A549 (cell line): ENCODE results near the gene SEC24D. TPM values are rescaled to one million over a fixed set of nuclear protein-coding genes. Genes with fewer than 3 reads are reported as not detected.

Experiments
- ATAC-seq, 2 experiments: fragments of 200-7000 bp in 1 of 2; fragments of >200 bp in 1 of 2; cut with Nextera tagmentation in 1 of 2; cut with Tn5 transposase in 1 of 2; 3 replicates each; pipeline versions ENCODE4 v1.8.0 to v1.9.1; 2018 to 2020; ENCODE audit warnings: mild to moderate bottlenecking in 1 of 2, moderate library complexity in 1 of 2
- CTCF ChIA-PET: fragments of 300-600 bp; sonication (Branson Sonifier 250); formaldehyde crosslinking; extraction: SDS; loops from one replicate; lab custom pipeline; 2021; ENCODE audit warnings: antibody characterized with exemption, inconsistent platforms; lab: Yijun Ruan, JAX
- POLR2A ChIA-PET: fragments of 350-600 bp; formaldehyde crosslinking; extraction: SDS; loops from one replicate; lab custom pipeline; 2021; ENCODE audit warnings: antibody characterized with exemption, inconsistent platforms; lab: Yijun Ruan, JAX
- DNase-seq, 2 experiments: peaks; one replicate each; pipeline versions ENCODE4 v3.0.0 to v3.0.0-alpha.2; 2011 to 2016; ENCODE audit warnings: low read depth in 1 of 2, low spot score in 1 of 2
- FAIRE-seq: peaks from 2 replicates; lab custom pipeline; 2011; peaks lifted over from hg19 to GRCh38; lab: Jason Lieb, UNC
- H3K27ac ChIP-seq, 2 experiments: fragments of >200 bp; sonication (Bioruptor Twin); formaldehyde crosslinking; 3 replicates each; pipeline ENCODE4 v1.5.1; 2016 to 2017
- H3K4me1 ChIP-seq: fragments of >200 bp; sonication (Bioruptor Twin); formaldehyde crosslinking; 3 replicates; pipeline ENCODE4 v1.6.1; 2016
- H3K4me2 ChIP-seq: fragments of >200 bp; sonication (Bioruptor Twin); formaldehyde crosslinking; 3 replicates; pipeline ENCODE4 v1.6.1; 2016
- H3K4me3 ChIP-seq: fragments of >200 bp; sonication (Bioruptor Twin); formaldehyde crosslinking; 3 replicates; pipeline ENCODE4 v1.5.1; 2016
- H3K9me3 ChIP-seq: fragments of >200 bp; sonication (Bioruptor Twin); formaldehyde crosslinking; 3 replicates; pipeline ENCODE4 v1.6.1; 2016
- ATOH8 ChIP-seq: fragments of 250-450 bp; sonication (Bioruptor Pico); IDR thresholded peaks from 2 replicates; pipeline ENCODE4 v1.5.0; 2020; ENCODE audit warnings: low read depth, mild to moderate bottlenecking, moderate library complexity
- BCL3 ChIP-seq: fragments of >200 bp; sonication (Bioruptor Twin); formaldehyde crosslinking; IDR thresholded peaks from 3 replicates; pipeline ENCODE4 v1.6.1; 2016
- BHLHE40 ChIP-seq: IDR thresholded peaks from 2 replicates; pipeline ENCODE4 v1.6.1; 2012; ENCODE audit warnings: low read depth, low read length, inconsistent platforms
- CBX2 ChIP-seq: fragments of 200-600 bp; sonication (generic); IDR thresholded peaks from 2 replicates; pipeline ENCODE4 v1.6.1; 2016; ENCODE audit warnings: low read depth, mild to moderate bottlenecking, borderline replicate concordance
- EHF ChIP-seq: fragments of 250-450 bp; sonication (Bioruptor Pico); IDR thresholded peaks from 2 replicates; pipeline ENCODE4 v1.5.0; 2020; ENCODE audit warnings: mild to moderate bottlenecking
- ELK1 ChIP-seq: fragments of 150-350 bp; IDR thresholded peaks from 2 replicates; pipeline ENCODE4 v1.6.1; 2014; ENCODE audit warnings: low read depth, mild to moderate bottlenecking, low read length
- EP300 ChIP-seq, 2 experiments: fragments of >200 bp; sonication (Bioruptor Twin); formaldehyde crosslinking; IDR thresholded peaks; 2 replicates in 1 of 2; 3 replicates in 1 of 2; pipeline ENCODE4 v1.6.1; 2016 to 2017
- FOSB ChIP-seq: fragments of 250-450 bp; sonication (Bioruptor Pico); IDR thresholded peaks from 2 replicates; pipeline ENCODE4 v1.5.0; 2020; ENCODE audit warnings: mild to moderate bottlenecking, moderate library complexity
- FOSL2 ChIP-seq, 2 experiments: fragments of 450-650 bp in 1 of 2; fragments of >200 bp in 1 of 2; sonication (Bioruptor Twin) in 1 of 2; formaldehyde crosslinking; IDR thresholded peaks; 2 replicates each; pipeline versions ENCODE4 v1.5.0 to v1.6.1; 2016 to 2020; ENCODE audit warnings: mild to moderate bottlenecking in 1 of 2, moderate library complexity in 1 of 2
- HDAC2 ChIP-seq: fragments of 200-600 bp; sonication (generic); IDR thresholded peaks from 2 replicates; pipeline ENCODE4 v1.6.1; 2016
- HMGXB4 ChIP-seq: fragments of 250-450 bp; sonication (Bioruptor Pico); IDR thresholded peaks from 2 replicates; pipeline ENCODE4 v1.5.0; 2021; ENCODE audit warnings: mild to moderate bottlenecking, moderate library complexity, borderline replicate concordance
- HOXB13 ChIP-seq: fragments of 250-450 bp; sonication (Bioruptor Pico); IDR thresholded peaks from 2 replicates; pipeline ENCODE4 v1.5.0; 2020; ENCODE audit warnings: low read depth, mild to moderate bottlenecking, moderate library complexity
- JUN ChIP-seq, 2 experiments: fragments of >200 bp; sonication (Bioruptor Twin); formaldehyde crosslinking; IDR thresholded peaks; 2 replicates in 1 of 2; 3 replicates in 1 of 2; pipeline ENCODE4 v1.6.1; 2016 to 2017
- KDM5A ChIP-seq: fragments of 200-600 bp; sonication (generic); IDR thresholded peaks from 2 replicates; pipeline ENCODE4 v1.6.1; 2016; ENCODE audit warnings: antibody characterized with exemption, mild to moderate bottlenecking
- MAZ ChIP-seq: fragments of 150-350 bp; IDR thresholded peaks from 2 replicates; pipeline ENCODE4 v1.6.1; 2014; ENCODE audit warnings: antibody characterized with exemption, low read depth, low read length, borderline replicate concordance
- MYC ChIP-seq: IDR thresholded peaks from 2 replicates; pipeline ENCODE4 v1.6.1; 2012; ENCODE audit warnings: mild to moderate bottlenecking, inconsistent platforms, low read length, improper control_type of control experiment, borderline replicate concordance
- NFE2L2 ChIP-seq: fragments of 150-350 bp; conservative IDR thresholded peaks from 2 replicates; pipeline ENCODE4 v1.6.1; 2014; ENCODE audit warnings: low read length
- POLR2A ChIP-seq: IDR thresholded peaks from 2 replicates; pipeline ENCODE4 v1.6.1; 2012; ENCODE audit warnings: mild to moderate bottlenecking, low read length
- RAD21 ChIP-seq, 2 experiments: fragments of >200 bp in 1 of 2; sonication (Bioruptor Twin) in 1 of 2; formaldehyde crosslinking in 1 of 2; IDR thresholded peaks in 1 of 2; conservative IDR thresholded peaks in 1 of 2; 2 replicates in 1 of 2; 3 replicates in 1 of 2; pipeline ENCODE4 v1.6.1; 2012 to 2018; ENCODE audit warnings: inconsistent platforms in 1 of 2
- RARB ChIP-seq: fragments of 250-450 bp; sonication (Bioruptor Pico); IDR thresholded peaks from 2 replicates; pipeline ENCODE4 v1.8.0; 2021; ENCODE audit warnings: mild to moderate bottlenecking, moderate library complexity
- RFX5 ChIP-seq: fragments of 450-650 bp; IDR thresholded peaks from 2 replicates; pipeline ENCODE4 v1.7.1; 2014; ENCODE audit warnings: antibody characterized with exemption, mild to moderate bottlenecking, moderate library complexity
- SREBF2 ChIP-seq: fragments of 450-650 bp; IDR thresholded peaks from 2 replicates; pipeline ENCODE4 v1.6.1; 2014; ENCODE audit warnings: mild to moderate bottlenecking, moderate library complexity
- ZFP36 ChIP-seq: fragments of 450-650 bp; IDR thresholded peaks from 2 replicates; pipeline ENCODE4 v1.6.1; 2014; ENCODE audit warnings: borderline replicate concordance; ENCODE audit not compliant: partially characterized antibody
- ZSCAN20 ChIP-seq: fragments of 250-450 bp; sonication (Bioruptor Pico); IDR thresholded peaks from 2 replicates; pipeline ENCODE4 v1.8.0; 2022; ENCODE audit warnings: mild to moderate bottlenecking, moderate library complexity
- whole genome bisulfite sequencing: methylation state at CpG from one replicate; pipeline ENCODE4 v1.1.6; 2017; ENCODE audit errors: missing lambda C conversion rate; 5-methylcytosine and 5-hydroxymethylcytosine counted together
- polyA plus RNA-seq, 4 experiments: library from polyadenylated mRNA; depleted of rRNA in 3 of 4; stranded (reverse); fragments of >200 nt; fragmentation: RNase III in 1 of 4; extraction: RNeasy Plus Mini Kit Qiagen cat#74134 plus additional on column Dnase treatment in 1 of 4; gene quantifications; 2 replicates in 3 of 4; 3 replicates in 1 of 4; pipeline ENCODE4 v1.2.3, GENCODE V29; 2011 to 2017

SEC24D gene
- polyA plus RNA-seq, 2 of the 4 experiments (the other 2 are of a cell fraction): 12.8 to 15.6 TPM

- ChIA-PET POLR2A (no interaction called here), CTCF (interaction anchor here (0.6 kb wide), 1 partner anchor 408 kb away, joined by 3 read pairs; no protein-coding TSS in a partner anchor)
- DNase-seq: no peak
- 51% methylated on average over 3 of the region's 3 CpGs for WGBS
- TF ChIP-seq SREBF2 (no peak), CBX2 (no peak), FOSL2 (IDR thresholded peaks at IDR 0.05) (no peak), FOSL2 (CRISPR knock-in tag; IDR thresholded peaks at IDR 0.05) (no peak), KDM5A (no peak), NFE2L2 (no peak), POLR2A (no peak), EHF (CRISPR knock-in tag) (no peak), RAD21 (conservative IDR thresholded peaks at IDR 0.05 in 1 of 2, IDR thresholded peaks at IDR 0.05 in 1 of 2) (no peak), ZSCAN20 (CRISPR knock-in tag) (no peak), RFX5 (no peak), JUN (IDR thresholded peaks at IDR 0.05) (no peak), FOSB (no peak), ATOH8 (no peak), BCL3 (no peak), HDAC2 (no peak), ELK1 (no peak), RARB (CRISPR knock-in tag) (no peak)
- FAIRE-seq: no peak
- H3K4me2 ChIP-seq: no peak overlapping the region
- ATAC-seq: no peak
- peaks cover 1% of the 10 kb centered on the region; the same call in 1 of the 3 replicates for H3K4me1 ChIP-seq
- no peak overlapping the region for H3K27ac ChIP-seq
- no peaks in the 10 kb centered on the region for H3K9me3 ChIP-seq
- no peak overlapping the region for H3K4me3 ChIP-seq
Observed at GRCh38 chr4:118842055-118842454, 6.1 kb upstream of the SEC24D start.

- Histone ChIP-seq H3K27ac (no peak overlapping the region), H3K4me3 (no peak overlapping the region), H3K4me2 (no peak overlapping the region), H3K4me1 (peaks cover 8% of the 10 kb centered on the region), H3K9me3 (no peaks in the 10 kb centered on the region)
- ATAC-seq (no peak), DNase-seq (no peak), FAIRE-seq (no peak)
- WGBS: 23% methylated on average over 3 of the region's 3 CpGs
- ChIA-PET CTCF (interaction anchor here (1.8 kb wide), 1 partner anchor 26 kb away, joined by 7 read pairs; no protein-coding TSS in a partner anchor), POLR2A (no interaction called here)
- TF ChIP-seq POLR2A (no peak), ZFP36 (no peak), MYC (no peak), HMGXB4 (CRISPR knock-in tag) (no peak), HOXB13 (CRISPR knock-in tag) (no peak), BHLHE40 (no peak), MAZ (no peak), EP300 (IDR thresholded peaks at IDR 0.05) (no peak)
Observed at GRCh38 chr4:118839221-118839927, 3.4 kb upstream of the SEC24D start.
